CD4-positive, alpha-beta T cell treated with Interleukin-21 for 1 hour (primary cell): ENCODE results near the gene RFK.
"Not testable (repeated sequence)": the region's sequence is repeated elsewhere in the genome, so short reads cannot be mapped to it uniquely, and the experiment has no call there.

ENCODE experiments used
- DNase-seq: peaks from one replicate; pipeline ENCODE4 v3.0.0-alpha.2; 2020

The RFK gene

GRCh38 chr9:76369583-76369982 is 24.6 kb downstream of the RFK start:
- DNase-seq, result no peak

GRCh38 chr9:76366275-76366674 is 28.0 kb downstream of the RFK start:
- DNase-seq, result no peak

GRCh38 chr9:76365028-76365427 is 29.2 kb downstream of the RFK start:
- DNase-seq, result no peak

GRCh38 chr9:76363032-76363395 is 31.2 kb downstream of the RFK start:
- no peak for DNase-seq

- DNase-seq, result not testable (repeated sequence)
These were observed 31.7 kb downstream of the RFK start for GRCh38 chr9:76362332-76363031.

GRCh38 chr9:76359766-76360165 is 34.5 kb downstream of the RFK start:
- DNase-seq, result no peak

GRCh38 chr9:76359365-76359764 is 34.9 kb downstream of the RFK start:
- DNase-seq, result no peak

- DNase-seq, result no peak
These were observed 35.5 kb downstream of the RFK start for GRCh38 chr9:76358628-76359280.

- DNase-seq, result no peak
These were observed 36.7 kb downstream of the RFK start for GRCh38 chr9:76357555-76357954.

- DNase-seq, result no peak
These were observed 38.3 kb downstream of the RFK start for GRCh38 chr9:76355886-76356285.

- no peak for DNase-seq
These were observed 40.0 kb downstream of the RFK start for GRCh38 chr9:76354221-76354620.

GRCh38 chr9:76353280-76353679 is 40.9 kb downstream of the RFK start:
- DNase-seq, result no peak

- no peak for DNase-seq
These were observed 42.1 kb downstream of the RFK start for GRCh38 chr9:76352026-76352620.

- no peak for DNase-seq
These were observed 43.2 kb downstream of the RFK start for GRCh38 chr9:76351006-76351405.

- DNase-seq, result no peak
These were observed 44.4 kb downstream of the RFK start for GRCh38 chr9:76349865-76350264.

GRCh38 chr9:76342858-76343257 is 51.4 kb downstream of the RFK start:
- no peak for DNase-seq

GRCh38 chr9:76342201-76342600 is 52.0 kb downstream of the RFK start:
- DNase-seq, result no peak

GRCh38 chr9:76341616-76342015 is 52.6 kb downstream of the RFK start:
- DNase-seq, result no peak

- DNase-seq, result no peak
These were observed 55.8 kb downstream of the RFK start for GRCh38 chr9:76338418-76338817.

- DNase-seq, result no peak
These were observed 58.2 kb downstream of the RFK start for GRCh38 chr9:76336027-76336426.
